DOHH2 (cell line): ENCODE data around the gene HEPH.

Experiments used
- EZH2phosphoT487 ChIP-seq: fragments of 200-600 bp; sonication (generic); IDR thresholded peaks from 2 replicates; pipeline ENCODE4 v1.6.1; 2017; ENCODE audit warnings: borderline replicate concordance, mild to moderate bottlenecking, antibody characterized with exemption, low read length, moderate library complexity, mixed read lengths
- TF ChIP-seq, protein P1 (sequence below): fragments of 200-600 bp; sonication (generic); IDR thresholded peaks from one replicate; pipeline ENCODE4 v1.5.1; 2014; ENCODE audit warnings: antibody characterized with exemption, mild to moderate bottlenecking, low read depth, low read length; ENCODE audit not compliant: poor library complexity, severe bottlenecking

DNA sequence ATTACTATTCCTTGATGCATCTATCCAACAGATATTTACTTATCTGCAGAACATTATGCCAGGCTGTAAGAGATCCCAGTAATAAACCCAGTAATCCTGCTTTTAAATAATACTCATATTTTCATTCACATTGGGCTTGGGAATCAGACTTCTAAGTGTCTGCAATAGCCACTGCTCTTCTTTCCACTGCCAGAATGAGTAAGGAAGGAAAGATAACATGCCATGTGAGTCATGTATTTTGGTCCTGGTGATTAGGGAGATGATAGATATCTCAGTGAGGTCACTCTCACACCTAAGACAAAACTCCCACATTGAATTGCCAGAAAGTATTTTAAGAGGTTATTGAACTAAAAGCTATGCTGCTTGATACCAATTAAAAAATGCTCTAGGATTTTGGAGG lies 13.9 kb upstream of the HEPH start:
- TF ChIP-seq, protein P1, sequence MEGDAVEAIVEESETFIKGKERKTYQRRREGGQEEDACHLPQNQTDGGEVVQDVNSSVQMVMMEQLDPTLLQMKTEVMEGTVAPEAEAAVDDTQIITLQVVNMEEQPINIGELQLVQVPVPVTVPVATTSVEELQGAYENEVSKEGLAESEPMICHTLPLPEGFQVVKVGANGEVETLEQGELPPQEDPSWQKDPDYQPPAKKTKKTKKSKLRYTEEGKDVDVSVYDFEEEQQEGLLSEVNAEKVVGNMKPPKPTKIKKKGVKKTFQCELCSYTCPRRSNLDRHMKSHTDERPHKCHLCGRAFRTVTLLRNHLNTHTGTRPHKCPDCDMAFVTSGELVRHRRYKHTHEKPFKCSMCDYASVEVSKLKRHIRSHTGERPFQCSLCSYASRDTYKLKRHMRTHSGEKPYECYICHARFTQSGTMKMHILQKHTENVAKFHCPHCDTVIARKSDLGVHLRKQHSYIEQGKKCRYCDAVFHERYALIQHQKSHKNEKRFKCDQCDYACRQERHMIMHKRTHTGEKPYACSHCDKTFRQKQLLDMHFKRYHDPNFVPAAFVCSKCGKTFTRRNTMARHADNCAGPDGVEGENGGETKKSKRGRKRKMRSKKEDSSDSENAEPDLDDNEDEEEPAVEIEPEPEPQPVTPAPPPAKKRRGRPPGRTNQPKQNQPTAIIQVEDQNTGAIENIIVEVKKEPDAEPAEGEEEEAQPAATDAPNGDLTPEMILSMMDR = no peak
- no peak for TF ChIP-seq EZH2phosphoT487
